Measurements from ENCODE around the gene ZMYND8.

Gene ZMYND8

DNA sequence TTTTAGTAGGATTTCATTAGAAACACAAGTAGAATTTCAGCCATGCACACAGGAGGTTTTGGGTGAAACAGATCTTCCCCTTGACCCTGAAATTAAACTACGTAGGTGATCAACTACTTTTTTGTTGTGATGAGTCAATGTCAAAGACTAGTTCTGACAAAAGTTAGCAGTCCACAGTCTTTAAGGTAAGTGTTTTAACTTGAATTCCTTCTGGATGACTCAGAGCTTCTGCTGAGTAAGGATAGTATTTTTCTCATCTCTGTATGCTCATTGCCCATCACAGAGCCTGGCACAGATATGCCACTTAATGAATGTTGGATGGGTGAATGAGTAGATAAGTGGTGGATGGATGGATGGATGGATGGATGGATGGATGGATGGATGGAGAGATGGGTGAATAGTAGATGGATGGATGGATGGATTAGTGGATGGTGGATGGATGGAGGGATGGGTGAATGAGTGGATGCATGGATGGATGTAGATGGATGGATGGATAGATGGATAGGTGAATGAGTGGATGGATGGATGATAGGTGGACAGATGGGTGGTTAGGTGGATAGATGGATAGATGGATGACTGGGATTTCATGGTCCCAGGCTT lies 165.3 kb downstream of the ZMYND8 start:
- no peak for DNase-seq (ENCODE audit: low read depth)
- H3K4me3 ChIP-seq (ENCODE audit: low read length), result no peak overlapping the region
- TF ChIP-seq, protein P1, sequence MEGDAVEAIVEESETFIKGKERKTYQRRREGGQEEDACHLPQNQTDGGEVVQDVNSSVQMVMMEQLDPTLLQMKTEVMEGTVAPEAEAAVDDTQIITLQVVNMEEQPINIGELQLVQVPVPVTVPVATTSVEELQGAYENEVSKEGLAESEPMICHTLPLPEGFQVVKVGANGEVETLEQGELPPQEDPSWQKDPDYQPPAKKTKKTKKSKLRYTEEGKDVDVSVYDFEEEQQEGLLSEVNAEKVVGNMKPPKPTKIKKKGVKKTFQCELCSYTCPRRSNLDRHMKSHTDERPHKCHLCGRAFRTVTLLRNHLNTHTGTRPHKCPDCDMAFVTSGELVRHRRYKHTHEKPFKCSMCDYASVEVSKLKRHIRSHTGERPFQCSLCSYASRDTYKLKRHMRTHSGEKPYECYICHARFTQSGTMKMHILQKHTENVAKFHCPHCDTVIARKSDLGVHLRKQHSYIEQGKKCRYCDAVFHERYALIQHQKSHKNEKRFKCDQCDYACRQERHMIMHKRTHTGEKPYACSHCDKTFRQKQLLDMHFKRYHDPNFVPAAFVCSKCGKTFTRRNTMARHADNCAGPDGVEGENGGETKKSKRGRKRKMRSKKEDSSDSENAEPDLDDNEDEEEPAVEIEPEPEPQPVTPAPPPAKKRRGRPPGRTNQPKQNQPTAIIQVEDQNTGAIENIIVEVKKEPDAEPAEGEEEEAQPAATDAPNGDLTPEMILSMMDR (conservative IDR thresholded peaks at IDR 0.05; ENCODE audit: low read depth, low read length), result no peak

DNA sequence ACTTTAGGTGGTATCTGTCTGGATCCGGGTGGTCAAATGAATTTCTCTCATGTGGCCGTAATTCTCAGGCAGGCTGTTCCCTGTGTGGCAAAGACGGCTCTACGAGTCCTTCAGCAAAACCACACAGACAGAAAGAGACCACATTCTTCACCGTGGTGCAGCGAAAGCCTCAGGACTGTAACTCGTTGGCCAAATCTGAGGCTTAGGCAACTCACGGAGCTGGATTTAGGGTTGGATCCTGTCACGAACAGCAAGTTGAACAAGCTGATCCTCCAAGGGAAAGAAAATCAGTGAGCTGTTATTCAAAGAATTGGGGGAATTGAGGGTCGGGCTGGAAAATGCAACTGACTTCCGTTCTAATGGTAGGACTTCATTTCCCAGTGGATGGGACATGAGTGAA lies 167.4 kb downstream of the ZMYND8 start:
- H3K4me3 ChIP-seq (ENCODE audit: low read length), result no peak overlapping the region
- TF ChIP-seq, protein P1 (conservative IDR thresholded peaks at IDR 0.05; ENCODE audit: low read depth, low read length), result no peak
- no peak for DNase-seq (ENCODE audit: low read depth)

DNA sequence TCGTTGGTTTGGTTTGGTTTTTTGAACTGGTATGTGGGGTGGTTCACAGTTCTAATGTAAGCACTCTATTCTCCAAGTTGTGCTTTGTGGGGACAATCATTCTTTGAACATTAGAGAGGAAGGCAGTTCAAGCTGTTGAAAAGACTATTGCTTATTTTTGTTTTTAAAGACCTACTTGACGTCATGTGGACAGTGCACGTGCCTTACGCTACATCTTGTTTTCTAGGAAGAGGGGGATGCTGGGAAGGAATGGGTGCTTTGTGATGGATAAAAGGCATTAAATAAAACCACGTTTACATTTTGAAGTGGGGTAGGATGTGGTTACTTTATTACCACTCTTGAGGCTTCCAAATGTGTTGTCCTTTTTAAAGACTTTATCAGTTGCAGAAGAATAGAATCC lies 168.0 kb downstream of the ZMYND8 start:
- DNase-seq (ENCODE audit: low read depth), result no peak
- H3K4me3 ChIP-seq (ENCODE audit: low read length), result no peak overlapping the region
- TF ChIP-seq, protein P1 (conservative IDR thresholded peaks at IDR 0.05; ENCODE audit: low read depth, low read length), result no peak

DNA sequence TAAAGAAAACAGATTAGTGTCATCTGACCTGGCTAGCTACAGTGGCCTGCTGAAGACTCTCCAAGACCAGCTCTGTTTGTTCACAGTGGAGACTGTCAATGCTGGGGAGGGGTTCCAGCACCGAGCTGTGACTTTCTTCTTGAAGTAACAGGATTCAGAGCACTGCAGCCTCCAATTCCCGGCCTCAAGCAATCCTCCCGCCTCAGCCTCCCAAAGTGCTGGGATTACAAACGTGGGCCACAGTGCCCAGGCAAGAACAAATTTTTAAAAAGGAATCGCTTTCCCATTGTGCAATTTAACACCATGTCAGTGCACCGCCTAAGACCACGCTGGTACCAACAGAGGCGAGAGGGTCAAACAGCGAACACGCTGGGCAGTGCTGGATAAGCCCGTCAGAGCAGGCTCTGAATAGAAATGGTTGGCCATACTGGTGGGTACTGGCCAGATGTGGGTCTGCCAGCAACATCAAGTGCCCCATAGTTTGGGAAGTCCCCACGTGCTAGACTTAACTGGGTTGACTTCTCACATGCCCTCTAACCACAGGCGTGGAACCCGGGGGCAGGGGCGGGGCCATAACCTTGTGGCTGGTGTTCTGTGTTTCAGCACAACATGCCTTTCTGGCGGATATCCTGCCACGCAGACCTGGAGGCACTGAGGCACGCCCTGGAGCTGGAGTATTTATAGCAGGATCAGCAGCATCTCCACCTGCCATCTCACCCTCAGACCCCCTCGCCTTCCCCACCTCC lies 168.9 kb downstream of the ZMYND8 start:
- TF ChIP-seq, protein P1 (conservative IDR thresholded peaks at IDR 0.05; ENCODE audit: low read depth, low read length), result no peak
- H3K4me3 ChIP-seq (ENCODE audit: low read length), result no peak overlapping the region
- DNase-seq (ENCODE audit: low read depth), result no peak

DNA sequence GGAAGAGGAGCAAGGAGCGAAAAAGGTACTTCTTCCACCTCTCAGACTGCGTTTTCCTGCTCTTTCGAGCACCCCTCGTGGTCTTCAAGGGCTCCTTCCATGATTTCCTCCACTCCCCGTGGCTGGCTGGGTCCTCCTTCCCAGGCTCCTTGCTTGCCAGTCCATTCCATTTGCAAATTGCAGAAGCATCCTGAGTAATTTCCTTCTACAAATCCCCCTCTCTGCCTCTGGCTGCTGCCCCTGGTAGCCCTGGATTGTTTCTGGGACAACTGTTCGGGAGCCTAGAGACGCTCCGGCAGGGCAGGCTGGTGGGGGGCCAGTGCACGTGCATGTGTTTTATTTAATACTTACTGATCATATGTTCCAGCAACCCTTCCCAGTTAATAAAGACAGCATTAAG lies 173.1 kb downstream of the ZMYND8 start:
- no peak overlapping the region for H3K4me3 ChIP-seq (ENCODE audit: low read length)
- no peak for DNase-seq (ENCODE audit: low read depth)

DNA sequence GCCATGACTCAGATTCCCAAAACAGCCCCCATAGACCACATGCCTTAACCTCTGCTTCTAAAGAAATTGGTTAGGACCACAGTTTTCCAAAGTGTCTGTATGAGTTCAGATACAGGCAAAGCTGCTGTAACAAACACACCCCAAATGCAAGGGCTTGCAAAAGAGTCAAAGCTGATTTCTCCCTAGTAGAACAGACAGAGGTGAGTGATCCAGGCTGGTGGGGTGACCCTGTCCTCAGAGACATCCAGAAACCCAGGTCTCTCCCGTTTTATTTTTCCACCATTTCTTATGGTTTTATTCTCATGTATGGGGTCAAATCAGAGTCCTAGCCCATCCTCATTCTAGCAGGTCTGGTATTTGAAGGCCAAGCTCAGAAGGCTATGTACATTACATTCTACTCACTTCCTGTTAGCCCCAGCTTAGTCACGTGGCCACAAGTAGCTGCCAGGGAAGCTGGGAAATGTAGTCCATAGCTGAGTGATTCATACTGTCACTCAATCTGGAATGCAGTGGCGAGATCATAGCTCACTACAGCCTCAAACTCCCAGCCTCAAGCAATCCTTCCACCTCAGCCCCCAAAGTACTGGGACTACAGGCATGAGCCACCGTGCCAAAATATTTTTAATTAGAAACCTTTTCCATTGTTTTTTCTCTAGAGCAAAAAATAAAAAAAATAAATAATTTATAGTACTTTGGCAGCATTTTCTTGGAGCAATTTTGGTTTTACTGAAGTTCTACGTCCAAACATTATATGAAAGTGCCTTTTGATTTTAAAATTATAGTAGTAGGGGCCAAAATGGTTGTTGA lies 175.2 kb downstream of the ZMYND8 start:
- DNase-seq (ENCODE audit: low read depth), result no peak
- H3K4me3 ChIP-seq (ENCODE audit: low read length), result no peak overlapping the region
- TF ChIP-seq, protein P1 (conservative IDR thresholded peaks at IDR 0.05; ENCODE audit: low read depth, low read length), result no peak

More for the DNA sequence above, 173.1 kb downstream of the ZMYND8 start:
- TF ChIP-seq, protein P1 (conservative IDR thresholded peaks at IDR 0.05; ENCODE audit: low read depth, low read length), result no peak
